ENCODE results near the gene ABCD1. TPM values are rescaled to one million over a fixed set of nuclear protein-coding genes. Genes with fewer than 3 reads are reported as not detected.

ABCD1 gene
- total RNA-seq, 4 donors from 2014 or later, result 13.0 to 36.6 (median 15.0) TPM

DNA sequence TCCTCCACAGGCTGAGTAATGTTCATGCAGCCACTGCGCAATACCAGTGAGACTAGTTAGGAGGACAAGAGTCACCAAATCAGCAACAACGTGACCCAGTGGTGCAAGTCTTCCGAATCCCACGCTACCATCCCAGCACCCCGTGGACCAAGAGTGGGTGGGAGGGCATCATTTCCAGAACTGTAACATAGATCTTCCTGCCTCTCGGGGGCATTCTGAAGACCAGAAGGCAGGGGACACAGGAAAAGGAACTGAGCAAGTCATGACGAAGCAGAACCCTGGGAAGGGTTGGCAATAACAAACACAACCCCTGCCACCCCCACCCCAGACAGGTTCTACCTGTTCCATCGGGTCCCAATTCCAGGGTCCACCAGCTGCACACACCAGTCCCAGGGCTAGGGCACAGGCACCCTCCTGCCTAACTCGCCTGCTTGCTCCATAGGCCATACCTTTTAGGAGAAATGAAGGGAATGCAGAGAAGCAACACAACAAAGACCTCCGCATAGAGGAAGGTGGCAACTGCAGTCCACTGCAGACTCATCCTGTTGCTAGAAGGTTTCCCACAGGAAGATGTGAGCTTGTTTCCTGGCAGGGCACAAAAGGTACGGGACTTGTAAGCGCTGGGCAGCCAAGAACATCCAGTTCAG, 1.8 kb upstream of the ABCD1 start:
- TF ChIP-seq EP300 (IDR thresholded peaks at IDR 0.05) (no peak), POLR2A (IDR thresholded peaks at IDR 0.05) (no peak)
- TF ChIP-seq, protein P1, sequence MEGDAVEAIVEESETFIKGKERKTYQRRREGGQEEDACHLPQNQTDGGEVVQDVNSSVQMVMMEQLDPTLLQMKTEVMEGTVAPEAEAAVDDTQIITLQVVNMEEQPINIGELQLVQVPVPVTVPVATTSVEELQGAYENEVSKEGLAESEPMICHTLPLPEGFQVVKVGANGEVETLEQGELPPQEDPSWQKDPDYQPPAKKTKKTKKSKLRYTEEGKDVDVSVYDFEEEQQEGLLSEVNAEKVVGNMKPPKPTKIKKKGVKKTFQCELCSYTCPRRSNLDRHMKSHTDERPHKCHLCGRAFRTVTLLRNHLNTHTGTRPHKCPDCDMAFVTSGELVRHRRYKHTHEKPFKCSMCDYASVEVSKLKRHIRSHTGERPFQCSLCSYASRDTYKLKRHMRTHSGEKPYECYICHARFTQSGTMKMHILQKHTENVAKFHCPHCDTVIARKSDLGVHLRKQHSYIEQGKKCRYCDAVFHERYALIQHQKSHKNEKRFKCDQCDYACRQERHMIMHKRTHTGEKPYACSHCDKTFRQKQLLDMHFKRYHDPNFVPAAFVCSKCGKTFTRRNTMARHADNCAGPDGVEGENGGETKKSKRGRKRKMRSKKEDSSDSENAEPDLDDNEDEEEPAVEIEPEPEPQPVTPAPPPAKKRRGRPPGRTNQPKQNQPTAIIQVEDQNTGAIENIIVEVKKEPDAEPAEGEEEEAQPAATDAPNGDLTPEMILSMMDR (IDR thresholded peaks at IDR 0.05), result no peak

DNA sequence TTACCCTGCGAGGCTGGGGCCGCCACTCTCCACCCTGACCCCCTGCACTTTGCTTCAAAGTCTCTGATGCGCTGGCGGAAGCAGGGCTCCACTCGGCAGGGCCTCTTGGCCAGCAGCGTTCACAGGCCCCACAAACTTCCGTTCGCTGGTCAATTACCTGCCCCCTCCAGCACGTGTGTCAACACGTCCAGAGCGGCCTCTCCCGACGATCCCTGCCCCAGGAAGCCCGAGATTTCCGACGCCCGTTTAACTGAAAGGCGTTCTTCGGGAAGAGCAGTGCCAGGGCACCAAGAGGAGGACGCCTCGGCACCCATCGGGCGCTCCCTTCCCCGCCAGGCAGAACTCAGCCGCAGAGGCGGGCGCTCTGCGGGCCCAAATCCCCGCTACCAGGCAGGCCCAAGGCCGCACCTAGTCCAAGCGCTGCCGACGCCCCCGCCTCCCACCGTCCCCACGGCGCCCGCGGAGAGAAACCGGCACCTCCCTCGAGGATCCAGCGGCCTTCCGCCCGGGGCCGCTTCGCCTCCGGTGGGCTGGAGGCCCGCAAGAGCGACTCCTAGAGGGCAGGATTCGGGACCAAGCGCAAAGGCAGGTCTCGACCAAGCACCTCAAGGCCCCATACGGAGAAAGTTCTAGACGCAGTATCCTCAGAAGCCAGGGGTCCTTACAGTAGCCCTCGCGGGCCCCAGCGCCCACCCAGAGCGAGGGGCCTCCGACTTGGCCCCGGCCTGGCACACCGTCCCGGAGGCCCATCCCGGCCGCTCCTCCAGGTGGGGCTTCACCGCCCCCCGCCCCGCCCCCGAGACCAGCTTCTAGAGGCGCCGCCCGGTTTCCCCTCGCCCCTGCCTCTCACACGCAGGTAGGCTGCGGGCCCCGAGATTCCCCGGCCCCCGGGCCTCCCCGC, 1.1 kb upstream of the ABCD1 start:
- TF ChIP-seq, protein P1 (IDR thresholded peaks at IDR 0.05), result peak in 2 of 5 experiments; percentile 8 to 13
- no peak for TF ChIP-seq EP300 (IDR thresholded peaks at IDR 0.05)
- H3K4me3 ChIP-seq, result peak overlapping the region; percentile 58 to 83 (median 70)
- no peak for DNase-seq (ENCODE audit: low spot score in 2 of 2)
- H3K9me3 ChIP-seq, result no peaks in the 10 kb centered on the region
- H3K4me1 ChIP-seq, result peaks cover 0 to 53% (median 38%) of the 10 kb centered on the region in 4 donors
- WGBS, 2 donors, result 2 to 21% methylated on average over 8 to 58 of the region's 78 CpGs
- no peaks in the 10 kb centered on the region for H3K27me3 ChIP-seq
- peaks cover 0 to 24% (median 0%) of the 10 kb centered on the region in 3 donors for H3K36me3 ChIP-seq
- H3K27ac ChIP-seq, result peak overlapping the region; percentile 82 to 91 (median 86)

More for the DNA sequence above, 1.8 kb upstream of the ABCD1 start:
- Histone ChIP-seq H3K4me1 (peaks cover 0 to 45% (median 33%) of the 10 kb centered on the region in 4 donors), H3K27me3 (no peaks in the 10 kb centered on the region), H3K27ac (peak overlapping the region in 2 of 4 donors; percentile 85 to 91), H3K9me3 (no peaks in the 10 kb centered on the region), H3K36me3 (peaks cover 0 to 29% (median 0%) of the 10 kb centered on the region in 3 donors), H3K4me3 (peak overlapping the region; percentile 58 to 83 (median 70))
- 57 to 71% methylated on average over 9 to 12 of the region's 12 CpGs for WGBS, 2 donors
- DNase-seq (ENCODE audit: low spot score in 2 of 2), result no peak

DNA sequence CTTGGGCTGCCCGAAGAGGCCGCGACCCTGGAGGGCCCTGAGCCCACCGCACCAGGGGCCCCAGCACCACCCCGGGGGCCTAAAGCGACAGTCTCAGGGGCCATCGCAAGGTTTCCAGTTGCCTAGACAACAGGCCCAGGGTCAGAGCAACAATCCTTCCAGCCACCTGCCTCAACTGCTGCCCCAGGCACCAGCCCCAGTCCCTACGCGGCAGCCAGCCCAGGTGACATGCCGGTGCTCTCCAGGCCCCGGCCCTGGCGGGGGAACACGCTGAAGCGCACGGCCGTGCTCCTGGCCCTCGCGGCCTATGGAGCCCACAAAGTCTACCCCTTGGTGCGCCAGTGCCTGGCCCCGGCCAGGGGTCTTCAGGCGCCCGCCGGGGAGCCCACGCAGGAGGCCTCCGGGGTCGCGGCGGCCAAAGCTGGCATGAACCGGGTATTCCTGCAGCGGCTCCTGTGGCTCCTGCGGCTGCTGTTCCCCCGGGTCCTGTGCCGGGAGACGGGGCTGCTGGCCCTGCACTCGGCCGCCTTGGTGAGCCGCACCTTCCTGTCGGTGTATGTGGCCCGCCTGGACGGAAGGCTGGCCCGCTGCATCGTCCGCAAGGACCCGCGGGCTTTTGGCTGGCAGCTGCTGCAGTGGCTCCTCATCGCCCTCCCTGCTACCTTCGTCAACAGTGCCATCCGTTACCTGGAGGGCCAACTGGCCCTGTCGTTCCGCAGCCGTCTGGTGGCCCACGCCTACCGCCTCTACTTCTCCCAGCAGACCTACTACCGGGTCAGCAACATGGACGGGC, 579 bp downstream of the ABCD1 start:
- H3K27ac ChIP-seq, result peak overlapping the region; percentile 82 to 92 (median 90)
- no peaks in the 10 kb centered on the region for H3K9me3 ChIP-seq
- no peak for DNase-seq (ENCODE audit: low spot score in 2 of 2)
- H3K4me3 ChIP-seq, result peak overlapping the region; percentile 27 to 83 (median 66)
- H3K36me3 ChIP-seq, result peaks cover 0 to 14% (median 0%) of the 10 kb centered on the region in 3 donors
- H3K4me1 ChIP-seq, result peaks cover 0 to 54% (median 38%) of the 10 kb centered on the region in 4 donors
- WGBS, 2 donors, result 0 to 89% methylated on average over 1 to 25 of the region's 55 CpGs
- TF ChIP-seq, protein P1 (IDR thresholded peaks at IDR 0.05), result no peak
- TF ChIP-seq POLR2A (IDR thresholded peaks at IDR 0.05) (no peak), EP300 (IDR thresholded peaks at IDR 0.05) (no peak)
- H3K27me3 ChIP-seq, result no peaks in the 10 kb centered on the region

DNA sequence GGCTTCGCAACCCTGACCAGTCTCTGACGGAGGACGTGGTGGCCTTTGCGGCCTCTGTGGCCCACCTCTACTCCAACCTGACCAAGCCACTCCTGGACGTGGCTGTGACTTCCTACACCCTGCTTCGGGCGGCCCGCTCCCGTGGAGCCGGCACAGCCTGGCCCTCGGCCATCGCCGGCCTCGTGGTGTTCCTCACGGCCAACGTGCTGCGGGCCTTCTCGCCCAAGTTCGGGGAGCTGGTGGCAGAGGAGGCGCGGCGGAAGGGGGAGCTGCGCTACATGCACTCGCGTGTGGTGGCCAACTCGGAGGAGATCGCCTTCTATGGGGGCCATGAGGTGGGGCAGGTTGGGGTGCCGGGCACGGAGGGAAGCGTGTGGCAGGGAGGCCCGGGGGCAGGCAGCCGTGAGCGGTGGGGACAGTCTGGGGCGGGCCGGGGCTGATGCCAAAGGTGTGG, 1.2 kb downstream of the ABCD1 start:
- peaks cover 0 to 8% (median 0%) of the 10 kb centered on the region in 3 donors for H3K36me3 ChIP-seq
- DNase-seq (ENCODE audit: low spot score in 2 of 2), result peak in 1 of 2 donors; percentile 21
- peak overlapping the region in 3 of 4 donors; percentile 88 to 92 (median 91) for H3K27ac ChIP-seq
- TF ChIP-seq, protein P1 (IDR thresholded peaks at IDR 0.05), result no peak
- no peak for TF ChIP-seq POLR2A (IDR thresholded peaks at IDR 0.05)
- no peak for TF ChIP-seq EP300 (IDR thresholded peaks at IDR 0.05)
- H3K27me3 ChIP-seq, result no peaks in the 10 kb centered on the region
- WGBS, 2 donors, result 76% methylated on average over 34 of the region's 35 CpGs; no CpG with 5 or more reads in 1 of the 2 donors
- peaks cover 0 to 54% (median 38%) of the 10 kb centered on the region in 4 donors for H3K4me1 ChIP-seq
- peak overlapping the region in 3 of 4 donors; percentile 5 to 83 (median 28) for H3K4me3 ChIP-seq
- H3K9me3 ChIP-seq, result no peaks in the 10 kb centered on the region

All from tibial nerve (tissue), 4 donors.